HepG2 (cell line): Measurements from ENCODE around the gene C2orf92. TPM values are rescaled to one million over a fixed set of nuclear protein-coding genes. Genes with fewer than 3 reads are reported as not detected.

Experiments used
- ATAC-seq: fragments of 200-7000 bp; cut with Tn5 transposase; 3 replicates; pipeline ENCODE4 v1.9.1; 2020; ENCODE audit warnings: mild to moderate bottlenecking, moderate library complexity
- BruUV-seq: library from RNA; stranded (reverse); fragments of 400-500 nt; replicated peaks from 2 replicates; lab custom pipeline; 2021; lab: Mats Ljungman, UMichigan
- CTCF ChIA-PET: fragments of 300-600 bp; formaldehyde crosslinking; extraction: SDS; loops from one replicate; lab custom pipeline; 2021; ENCODE audit warnings: low total read pairs, inconsistent platforms, low intra/inter-chr PET ratio; lab: Yijun Ruan, JAX
- POLR2A ChIA-PET: fragments of 350-600 bp; sonication (Branson Sonifier 250); formaldehyde crosslinking; loops from one replicate; lab custom pipeline; 2020; ENCODE audit warnings: antibody characterized with exemption, inconsistent platforms; lab: Yijun Ruan, JAX
- DNase-seq: peaks from one replicate; pipeline ENCODE4 v3.0.0-alpha.2; 2015; ENCODE audit warnings: low spot score
- FAIRE-seq: peaks from 3 replicates; lab custom pipeline; 2011; peaks lifted over from hg19 to GRCh38; lab: Jason Lieb, UNC
- H2AFZ ChIP-seq: one replicate; pipeline ENCODE4 v1.6.1; 2011; ENCODE audit warnings: low read length, inconsistent platforms
- H3K27ac ChIP-seq: fragments of 300-600 bp; 3 replicates; pipeline ENCODE4 v1.8.0; 2011; ENCODE audit warnings: mixed run types, mild to moderate bottlenecking, mixed read lengths, low read length, inconsistent platforms; ENCODE audit not compliant: insufficient read depth; ENCODE audit errors: extremely low read length
- H3K27me3 ChIP-seq, 2 experiments: fragments of 200-600 bp in 1 of 2; 2 replicates in 1 of 2; 3 replicates in 1 of 2; pipeline versions ENCODE4 v1.6.0 to v1.8.0; 2011; ENCODE audit warnings: low read length in 2 of 2, mild to moderate bottlenecking in 2 of 2, moderate library complexity in 2 of 2, inconsistent platforms in 1 of 2; ENCODE audit not compliant: insufficient read depth in 2 of 2, control insufficient read depth in 1 of 2
- H3K36me3 ChIP-seq, 2 experiments: fragments of 200-600 bp in 1 of 2; replicated peaks in 1 of 2; 2 replicates in 1 of 2; 3 replicates in 1 of 2; pipeline versions ENCODE4 v1.5.1 to v1.8.0; 2011; ENCODE audit warnings: low read length in 2 of 2, inconsistent platforms in 1 of 2; ENCODE audit not compliant: insufficient read depth in 2 of 2, control insufficient read depth in 1 of 2
- H3K4me1 ChIP-seq: 2 replicates; pipeline ENCODE4 v1.5.1; 2012; ENCODE audit warnings: low read length, inconsistent platforms; ENCODE audit not compliant: insufficient read depth
- H3K4me2 ChIP-seq: 2 replicates; pipeline ENCODE4 v1.6.0; 2011; ENCODE audit warnings: low read depth, low read length, inconsistent platforms
- H3K4me3 ChIP-seq, 3 experiments: fragments of 200-600 bp in 1 of 3; sonication (generic), shearing (Covaris generic) in 1 of 3; replicated peaks in 1 of 3; 2 replicates each; pipeline ENCODE4 v1.5.1; 2011 to 2016; ENCODE audit warnings: low read length in 3 of 3, inconsistent platforms in 2 of 3, low read depth in 2 of 3, mild to moderate bottlenecking in 2 of 3, control low read depth in 1 of 3, mixed read lengths in 1 of 3; ENCODE audit not compliant: insufficient read depth in 1 of 3
- H3K79me2 ChIP-seq: one replicate; pipeline ENCODE4 v1.6.1; 2011; ENCODE audit warnings: low read length, inconsistent platforms; ENCODE audit not compliant: insufficient read depth
- H3K9ac ChIP-seq: 2 replicates; pipeline ENCODE4 v1.6.0; 2011; ENCODE audit warnings: mild to moderate bottlenecking, low read depth, low read length, inconsistent platforms; ENCODE audit not compliant: insufficient read depth
- H3K9me3 ChIP-seq: 2 replicates; pipeline ENCODE4 v1.5.1; 2012; ENCODE audit warnings: mild to moderate bottlenecking, low read length
- H4K20me1 ChIP-seq: 2 replicates; pipeline ENCODE4 v1.6.0; 2011; ENCODE audit warnings: inconsistent platforms, mild to moderate bottlenecking, low read length, moderate library complexity; ENCODE audit not compliant: insufficient read depth
- BORCS8-MEF2B ChIP-seq: sonication (generic); formaldehyde crosslinking; IDR thresholded peaks from 2 replicates; pipeline ENCODE4 v1.8.0; 2022; ENCODE audit warnings: mild to moderate bottlenecking, missing genetic modification reagents
- DZIP1 ChIP-seq: sonication (generic); formaldehyde crosslinking; IDR thresholded peaks from 2 replicates; pipeline ENCODE4 v1.5.0; 2020; ENCODE audit warnings: mild to moderate bottlenecking, missing genetic modification reagents
- HDAC1 ChIP-seq: sonication (generic); formaldehyde crosslinking; IDR thresholded peaks from 2 replicates; pipeline ENCODE4 v1.5.1; 2020; ENCODE audit warnings: mild to moderate bottlenecking, missing genetic modification reagents
- MAFF ChIP-seq: IDR thresholded peaks from 2 replicates; pipeline ENCODE4 v1.6.1; 2011; ENCODE audit warnings: low read depth, low read length, improper control_type of control experiment
- MAFK ChIP-seq, 2 experiments: IDR thresholded peaks in 1 of 2; conservative IDR thresholded peaks in 1 of 2; 2 replicates each; pipeline ENCODE4 v1.6.1; 2011; ENCODE audit warnings: improper control_type of control experiment in 2 of 2, low read length in 2 of 2
- MAZ ChIP-seq, 2 experiments: sonication (generic) in 1 of 2; formaldehyde crosslinking in 1 of 2; IDR thresholded peaks; 2 replicates each; pipeline versions ENCODE4 v1.5.0 to v1.6.1; 2012 to 2020; ENCODE audit warnings: low read depth in 2 of 2, mild to moderate bottlenecking in 2 of 2, borderline replicate concordance in 1 of 2, improper control_type of control experiment in 1 of 2, low read length in 1 of 2, missing genetic modification reagents in 1 of 2, moderate library complexity in 1 of 2
- NFE2L2 ChIP-seq: fragments of 150-350 bp; IDR thresholded peaks from 2 replicates; pipeline ENCODE4 v1.6.1; 2014; ENCODE audit warnings: low read length
- NR0B2 ChIP-seq: sonication (generic); formaldehyde crosslinking; IDR thresholded peaks from 2 replicates; pipeline ENCODE4 v1.4.0; 2020; ENCODE audit warnings: mild to moderate bottlenecking, missing genetic modification reagents
- ZNF124 ChIP-seq: sonication (generic); formaldehyde crosslinking; IDR thresholded peaks from 2 replicates; pipeline ENCODE4 v1.4.0; 2020; ENCODE audit warnings: missing genetic modification reagents
- ZNF670 ChIP-seq: sonication (generic); formaldehyde crosslinking; IDR thresholded peaks from 2 replicates; pipeline ENCODE4 v1.8.0; 2022; ENCODE audit warnings: mild to moderate bottlenecking, missing genetic modification reagents, borderline replicate concordance
- WGBS: methylation state at CpG from one replicate; pipeline ENCODE4 v1.1.6; 2017; ENCODE audit warnings: low lambda C conversion rate; 5-methylcytosine and 5-hydroxymethylcytosine counted together
- in situ Hi-C: cut with HindIII; loops from 2 replicates; pipeline ENCODE4 v1.10.0; 2017; ENCODE audit warnings: low pct_unique_long_range_greater_than_20kb; ENCODE audit not compliant: extremely low pct_ligation_motif_present
- intact Hi-C: fragments of 100-400 bp; cut with micrococcal nuclease; formaldehyde crosslinking; loops from one replicate; pipeline ENCODE4 v1.10.0; 2022; ENCODE audit not compliant: unreplicated experiment
- polyA plus RNA-seq, 8 experiments: library from polyadenylated mRNA; depleted of rRNA in 3 of 8; stranded (reverse) in 7 of 8; unstranded in 1 of 8; fragments of >200 nt; fragmentation: Illumina TruSeq in 4 of 8; extraction: Trizol in 4 of 8; gene quantifications; 2 replicates each; pipeline versions ENCODE4 v1.2.1 to v1.2.3, GENCODE V29; 2011 to 2016; ENCODE audit warnings: low read depth in 4 of 8, missing spikeins in 1 of 8, mixed read lengths in 1 of 8; ENCODE audit not compliant: insufficient read depth in 1 of 8
- total RNA-seq, 5 experiments: library from RNA; depleted of rRNA; stranded (reverse); fragments of >200 nt; fragmentation: Illumina TruSeq; extraction: Trizol; gene quantifications; 2 replicates each; pipeline ENCODE4 v1.2.3, GENCODE V29; 2016; ENCODE audit warnings: low read depth in 1 of 5

Gene C2orf92
- total and polyA plus RNA-seq, 2 of the 13 experiments (the other 11 are each of a cell fraction or from before 2014, with no cell fraction given): 4.9 to 5.0 TPM

GRCh38 chr2:97677480-97677879, 8.0 kb downstream of the C2orf92 start:
- H4K20me1 ChIP-seq: no peaks in the 10 kb centered on the region
- ChIA-PET CTCF (no interaction called here), POLR2A (no interaction called here)
- H3K4me3 ChIP-seq: no peak overlapping the region
- H3K9ac ChIP-seq: no peak overlapping the region
- no peaks in the 10 kb centered on the region for H3K9me3 ChIP-seq
- no peaks in the 10 kb centered on the region for H3K27me3 ChIP-seq
- H3K4me2 ChIP-seq: no peak overlapping the region
- FAIRE-seq: no peak
- in situ Hi-C loops (no loop called here), intact Hi-C loops (no loop called here)
- no TSS peak for BruUV-seq
- no peak overlapping the region for H2AFZ ChIP-seq
- H3K79me2 ChIP-seq: no peaks in the 10 kb centered on the region
- DNase-seq: no peak
- WGBS: 68% methylated on average over 2 of the region's 2 CpGs
- H3K27ac ChIP-seq: no peak overlapping the region
- ATAC-seq: no peak
- TF ChIP-seq NR0B2 (CRISPR knock-in tag) (no peak), ZNF124 (CRISPR knock-in tag) (no peak), ZNF670 (CRISPR knock-in tag) (no peak), MAZ (IDR thresholded peaks at IDR 0.05; ENCODE audit: borderline replicate concordance, low read depth, low read length) (no peak), MAZ (CRISPR knock-in tag; IDR thresholded peaks at IDR 0.05; ENCODE audit: low read depth) (no peak), BORCS8-MEF2B (CRISPR knock-in tag) (no peak), HDAC1 (CRISPR knock-in tag) (no peak)
- no peaks in the 10 kb centered on the region for H3K4me1 ChIP-seq
- no peaks in the 10 kb centered on the region for H3K36me3 ChIP-seq

GRCh38 chr2:97678298-97678697, 8.8 kb downstream of the C2orf92 start:
- Histone ChIP-seq H3K79me2 (no peaks in the 10 kb centered on the region), H4K20me1 (no peaks in the 10 kb centered on the region), H3K4me2 (no peak overlapping the region), H3K9me3 (no peaks in the 10 kb centered on the region), H3K27ac (no peak overlapping the region), H3K9ac (no peak overlapping the region), H3K4me1 (no peaks in the 10 kb centered on the region), H3K27me3 (no peaks in the 10 kb centered on the region), H3K4me3 (no peak overlapping the region), H3K36me3 (no peaks in the 10 kb centered on the region), H2AFZ (no peak overlapping the region)
- no peak for FAIRE-seq
- CTCF ChIA-PET: no interaction called here
- intact Hi-C loops: no loop called here
- DNase-seq: no peak
- POLR2A ChIA-PET: no interaction called here
- in situ Hi-C loops: no loop called here
- no peak for ATAC-seq
- 78% methylated on average over 1 of the region's 1 CpG for WGBS
- TF ChIP-seq MAFK (conservative IDR thresholded peaks at IDR 0.05 in 1 of 2, IDR thresholded peaks at IDR 0.05 in 1 of 2; ENCODE audit: low read length in 2 of 2) (peak; percentile 63 to 78; a peak in 3 of 4 replicates), NFE2L2 (peak; percentile 87), DZIP1 (CRISPR knock-in tag) (no peak), MAFF (peak; percentile 50; the same call in 1 of the 2 replicates)
- BruUV-seq: no TSS peak
